NCI-H524 (cell line): ENCODE measurements around the gene SPAG9.

ENCODE experiments used
- DNase-seq, 2 experiments: peaks; one replicate each; lab custom pipeline; 2025; lab: John Stamatoyannopoulos, UW

Gene SPAG9

DNA sequence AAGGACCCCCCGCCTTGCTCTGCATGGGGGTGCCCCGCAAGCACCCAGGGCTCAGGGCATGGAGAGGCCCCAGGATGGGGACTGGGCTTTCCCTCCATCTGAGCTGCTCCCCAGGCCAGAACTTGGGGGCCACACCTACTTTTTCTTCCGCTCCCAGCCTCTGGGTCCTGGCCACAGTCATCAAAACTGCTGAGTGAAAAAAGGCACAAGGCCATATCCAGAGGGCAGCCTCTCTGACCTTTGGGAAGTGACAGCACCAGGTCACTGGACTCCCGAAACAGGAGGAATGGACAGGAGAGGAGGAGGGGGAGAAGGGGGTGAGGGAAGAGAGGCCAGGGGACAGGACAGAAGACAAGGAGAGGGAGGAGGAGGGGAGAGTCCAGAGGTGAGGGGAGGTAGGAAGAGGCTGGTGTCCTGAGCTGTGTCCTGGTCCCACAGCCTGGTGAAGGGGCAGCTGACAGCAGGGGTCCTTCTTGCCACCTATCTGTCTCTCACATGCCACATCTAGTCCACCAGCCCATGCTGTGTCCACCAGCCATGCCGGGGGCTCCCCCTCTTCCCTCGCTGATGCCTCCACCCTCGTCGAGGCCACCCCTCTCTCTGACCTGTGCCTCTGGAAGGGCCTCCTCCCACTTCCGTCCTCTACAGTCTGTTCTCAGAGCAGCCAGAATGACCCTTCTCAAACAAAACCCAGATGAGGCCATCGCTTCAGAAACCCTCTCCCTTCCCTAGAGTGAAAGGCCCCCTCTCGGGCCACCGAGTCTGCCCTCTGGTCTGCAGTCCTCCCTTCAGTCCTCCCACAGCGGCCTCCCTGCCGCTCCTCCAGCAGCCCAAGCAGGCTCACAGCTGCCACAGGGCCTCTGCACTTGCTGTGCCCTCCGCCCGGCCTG lies 180.6 kb downstream of the SPAG9 start:
- no peak for DNase-seq

DNA sequence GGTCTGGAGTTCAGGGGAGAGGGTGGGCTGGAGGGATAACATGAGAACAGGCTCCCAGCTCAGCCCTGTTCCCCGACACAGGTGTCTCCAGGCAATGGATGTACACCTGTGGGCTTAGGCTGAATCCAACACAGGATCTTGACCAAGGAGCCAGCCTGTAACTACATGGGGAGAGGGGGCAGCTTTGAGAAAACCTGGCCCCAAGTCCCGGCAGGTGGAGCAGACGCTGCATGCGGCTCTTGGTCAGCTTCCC lies 181.2 kb downstream of the SPAG9 start:
- no peak for DNase-seq

DNA sequence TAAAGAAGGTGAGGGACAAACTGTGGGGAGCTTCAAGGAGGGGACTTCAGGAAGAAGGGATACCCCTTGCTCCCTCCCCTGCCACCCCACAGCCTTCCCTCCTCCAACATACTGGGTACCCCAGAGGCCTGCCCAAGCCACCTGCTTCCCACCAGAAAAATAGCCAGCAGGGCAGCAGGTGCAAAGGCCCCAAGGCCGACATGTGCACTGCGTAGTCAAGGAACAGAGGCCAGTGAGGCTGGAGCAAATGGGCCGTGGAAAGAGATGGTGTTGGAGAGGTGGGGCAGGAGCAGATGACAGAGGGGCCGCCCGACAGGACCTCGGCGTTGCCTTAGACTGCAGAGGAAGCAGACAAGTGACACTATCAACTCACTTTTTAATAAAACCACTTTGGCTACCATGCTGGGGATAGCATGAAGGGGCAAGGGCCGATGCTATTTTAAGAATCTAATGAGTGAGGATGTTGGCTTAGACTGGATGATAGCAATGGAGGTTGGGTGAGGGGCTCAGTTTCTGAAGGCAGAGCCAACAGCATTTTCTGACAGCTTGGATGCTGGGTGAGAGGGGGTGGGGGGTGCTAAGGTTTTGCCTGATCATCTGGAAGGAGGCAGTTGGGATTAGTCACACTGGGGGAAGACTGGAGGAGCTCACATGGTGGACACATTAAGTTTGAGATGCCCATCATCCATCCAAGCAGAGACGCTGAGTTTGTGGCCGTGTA lies 181.7 kb downstream of the SPAG9 start:
- DNase-seq = peak in 1 of 2 experiments; percentile 48

DNA sequence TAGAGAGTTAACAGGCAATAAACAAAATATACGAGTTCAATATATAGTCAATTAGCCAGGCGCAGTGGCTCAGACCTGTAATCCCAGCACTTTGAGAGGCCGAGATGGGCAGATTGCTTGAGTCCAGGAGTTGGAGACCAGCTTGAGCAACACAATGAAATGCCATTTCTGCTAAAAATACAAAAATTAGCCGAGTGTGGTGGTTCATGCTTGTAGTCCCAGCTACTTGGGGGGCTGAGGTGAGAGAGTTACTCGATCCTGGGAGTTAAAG lies 184.7 kb downstream of the SPAG9 start:
- DNase-seq = peak; percentile 32 to 35

DNA sequence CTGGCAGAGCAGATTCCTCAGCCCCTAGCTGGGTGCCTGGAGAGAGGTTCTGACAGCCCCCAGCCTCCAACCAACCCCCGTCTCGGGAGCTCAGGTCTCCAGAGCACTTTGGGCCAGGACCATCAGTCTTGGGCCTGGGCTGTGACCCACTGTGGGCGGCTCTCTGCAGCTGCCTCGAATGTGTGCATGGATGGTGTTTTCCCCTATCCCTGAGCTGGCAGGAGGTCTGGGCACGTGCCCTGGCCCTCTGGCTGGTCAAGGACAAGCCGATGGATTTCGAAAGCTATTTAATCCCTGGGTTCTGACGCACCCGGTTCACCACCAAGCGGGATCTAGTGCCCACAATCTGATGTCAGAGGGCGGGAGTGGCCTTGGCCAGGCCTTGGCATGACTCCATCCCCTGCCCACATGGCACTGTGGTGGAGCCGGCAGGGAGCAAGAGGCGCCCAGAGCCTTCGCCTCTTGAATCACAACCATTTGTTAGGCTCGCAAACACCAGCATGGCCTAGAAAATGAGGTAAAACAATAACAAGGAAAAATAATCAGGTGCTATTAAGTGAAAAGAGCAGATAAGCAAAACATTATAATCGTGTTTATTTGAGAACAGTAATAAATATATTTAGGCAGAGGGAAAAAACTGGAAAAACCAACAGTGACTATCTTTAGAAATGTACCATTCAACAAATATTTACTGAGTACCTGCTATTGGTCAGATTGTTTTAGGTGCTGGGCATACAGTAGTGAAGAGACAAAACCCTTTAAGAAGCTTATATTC lies 185.3 kb downstream of the SPAG9 start:
- DNase-seq = peak; percentile 87 to 95

DNA sequence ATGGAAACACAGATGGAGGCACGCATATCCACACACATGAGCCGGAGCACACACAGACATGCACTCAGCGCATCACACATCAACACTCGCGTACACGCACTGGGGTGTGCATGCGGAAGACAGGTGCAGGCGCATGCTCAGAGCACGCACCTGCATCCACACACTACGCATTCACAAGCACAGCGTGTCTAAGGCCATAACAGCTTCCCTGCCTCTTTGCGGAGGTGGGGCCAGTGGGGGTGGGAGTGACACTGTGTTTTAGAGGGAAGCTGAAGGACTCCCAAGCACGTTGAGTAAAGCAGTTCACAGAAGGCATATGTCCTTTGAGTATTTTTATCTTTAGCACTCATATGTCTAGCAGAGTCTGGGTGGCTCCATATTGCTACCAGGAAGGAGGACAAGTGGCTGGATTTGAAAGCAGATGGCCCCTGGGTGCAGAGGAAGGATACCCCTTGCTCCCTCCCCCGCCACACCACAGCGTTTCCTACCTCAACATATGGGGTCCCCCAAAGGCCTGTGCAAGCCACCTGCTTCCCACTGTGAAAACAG lies 185.9 kb downstream of the SPAG9 start:
- peak; percentile 100 for DNase-seq

DNA sequence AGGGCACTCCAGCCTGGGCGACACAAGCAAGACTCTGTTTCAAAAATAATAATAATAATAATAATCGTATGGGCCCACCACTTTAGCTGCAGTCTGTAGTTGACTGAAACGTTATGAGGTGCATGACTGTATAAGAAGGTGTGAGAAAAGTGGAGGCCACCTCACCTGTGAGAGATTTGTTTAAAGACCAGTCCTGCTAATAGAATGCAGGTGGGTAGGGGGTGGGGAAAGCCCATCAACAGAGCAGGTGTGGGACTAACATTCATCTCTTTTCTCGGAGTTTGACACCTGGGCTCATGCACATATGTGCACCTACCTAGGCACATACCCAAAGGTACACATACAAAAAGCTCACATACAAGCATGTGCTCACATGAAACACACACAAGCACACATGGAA lies 186.5 kb downstream of the SPAG9 start:
- DNase-seq = no peak

DNA sequence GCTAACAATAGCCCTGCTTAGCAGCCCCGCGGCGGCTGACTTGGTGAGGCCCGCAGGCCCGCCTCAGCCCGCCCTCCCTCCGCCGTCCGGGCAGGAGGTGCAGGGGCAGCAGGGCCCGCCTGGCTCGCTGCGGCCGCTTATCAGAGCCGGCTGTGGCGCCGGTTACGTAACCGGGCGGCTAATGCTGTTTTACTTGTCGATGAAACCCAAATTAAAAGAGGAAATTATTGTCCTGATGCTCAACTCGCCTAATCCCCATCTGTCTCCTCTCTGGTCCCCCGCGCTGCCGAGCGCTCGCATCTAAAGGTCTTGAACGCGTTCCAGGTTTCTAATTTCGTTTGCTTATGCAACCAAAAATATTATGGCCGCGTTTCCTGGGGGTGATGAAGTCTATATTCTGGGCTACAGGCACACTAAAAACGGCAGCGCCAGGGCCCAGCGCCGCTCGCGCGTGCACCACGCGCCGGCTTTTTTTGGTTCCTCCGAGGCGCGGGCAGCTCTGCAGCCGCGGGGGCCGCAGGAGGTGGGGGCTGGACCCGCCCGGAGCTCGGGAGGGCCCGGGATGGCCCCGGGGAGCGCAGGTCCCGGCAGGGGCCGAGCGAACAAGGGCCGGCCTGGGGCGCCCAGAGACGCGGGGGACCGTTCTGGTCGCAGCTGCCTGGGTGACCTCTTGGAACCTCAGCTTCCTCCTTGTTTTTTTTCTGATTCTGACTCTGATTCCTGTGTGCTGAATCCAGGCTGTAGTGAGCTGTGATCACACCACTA lies 189.3 kb downstream of the SPAG9 start:
- peak; percentile 96 to 99 for DNase-seq

DNA sequence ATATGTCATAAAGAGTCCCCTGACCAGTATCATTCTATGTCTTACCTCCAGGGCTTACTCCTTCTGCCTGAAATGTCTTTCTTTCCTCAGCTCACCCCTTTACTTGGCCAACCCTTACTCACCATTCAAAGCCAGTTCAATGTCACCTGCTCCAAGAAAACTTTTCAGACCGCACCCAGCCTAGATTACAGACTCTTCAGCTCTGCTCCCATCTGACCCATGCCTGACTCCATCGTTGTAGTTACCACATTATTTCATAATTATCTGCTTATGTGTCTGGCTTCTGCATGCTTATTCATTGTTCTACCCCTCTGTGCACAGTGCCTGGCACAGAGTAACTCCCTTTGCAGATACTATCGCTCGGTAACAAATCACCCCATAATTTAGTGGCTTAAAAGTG lies 192.0 kb downstream of the SPAG9 start:
- DNase-seq = no peak

DNA sequence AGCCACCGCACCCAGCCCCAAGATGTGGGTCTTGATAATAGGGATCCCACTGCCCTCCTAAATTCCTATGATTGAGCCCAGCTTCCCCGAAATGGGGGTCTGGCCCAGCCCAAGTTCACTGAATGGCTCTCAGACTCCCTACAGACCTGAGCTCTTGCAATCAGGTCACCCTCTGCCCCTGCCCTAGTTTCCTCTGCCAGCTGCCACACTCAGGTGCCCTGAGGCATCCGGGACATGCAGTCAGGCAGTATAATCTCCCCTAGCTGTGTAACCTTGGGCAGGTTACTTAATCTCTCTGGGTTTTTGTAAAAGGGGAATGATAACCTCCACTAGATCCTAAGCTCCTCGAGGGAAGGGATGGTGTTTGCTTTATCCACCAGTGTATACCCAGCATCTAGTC lies 193.4 kb downstream of the SPAG9 start:
- no peak for DNase-seq

DNA sequence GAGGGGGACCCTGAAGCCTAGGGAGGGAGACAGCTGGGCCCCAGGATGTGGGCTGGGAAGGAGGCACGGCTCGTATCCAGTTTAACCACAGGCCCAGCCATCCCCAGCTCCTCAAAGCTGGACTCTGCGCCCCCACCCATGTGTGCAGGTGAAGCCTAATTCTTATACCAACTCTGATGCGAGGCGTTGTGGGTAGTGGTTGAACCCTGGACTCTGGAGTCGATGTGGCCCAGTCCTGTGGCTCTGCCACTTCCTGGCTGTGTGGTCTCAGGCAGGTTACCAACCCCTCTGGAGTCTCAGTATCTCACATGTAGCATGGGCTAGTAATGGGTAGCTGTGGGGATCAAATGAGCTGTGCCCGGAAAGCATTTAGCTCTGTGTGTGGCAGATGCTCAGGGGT lies 194.1 kb downstream of the SPAG9 start:
- no peak for DNase-seq

DNA sequence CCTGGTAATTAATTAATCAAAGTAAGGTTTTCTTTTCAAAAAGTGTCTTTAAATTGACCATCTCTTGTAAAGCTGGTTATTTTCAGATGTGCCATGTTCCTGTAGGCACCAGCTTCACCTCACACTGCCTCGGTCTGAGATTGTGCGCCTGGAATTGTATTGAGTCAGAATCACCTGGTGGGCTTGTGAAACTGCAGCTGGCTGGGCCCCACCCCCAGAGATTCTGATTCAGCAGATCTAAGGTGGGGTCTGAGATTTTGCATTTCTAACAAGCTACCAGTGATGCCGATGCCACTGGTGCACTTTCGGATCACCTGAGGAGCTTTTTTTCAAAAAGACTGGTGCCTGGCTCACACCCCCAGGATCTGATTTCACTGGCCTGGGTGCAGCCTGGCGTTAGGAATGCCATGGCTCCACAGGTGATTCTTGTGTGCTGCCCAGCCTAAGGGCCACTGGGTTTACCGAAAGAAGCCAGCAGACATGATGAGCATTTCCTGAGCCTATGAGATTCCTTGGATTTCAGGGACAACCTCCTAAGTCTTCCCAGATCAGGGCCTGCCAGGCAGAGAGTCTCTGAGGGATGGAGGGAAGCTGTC lies 195.3 kb downstream of the SPAG9 start:
- no peak for DNase-seq

DNA sequence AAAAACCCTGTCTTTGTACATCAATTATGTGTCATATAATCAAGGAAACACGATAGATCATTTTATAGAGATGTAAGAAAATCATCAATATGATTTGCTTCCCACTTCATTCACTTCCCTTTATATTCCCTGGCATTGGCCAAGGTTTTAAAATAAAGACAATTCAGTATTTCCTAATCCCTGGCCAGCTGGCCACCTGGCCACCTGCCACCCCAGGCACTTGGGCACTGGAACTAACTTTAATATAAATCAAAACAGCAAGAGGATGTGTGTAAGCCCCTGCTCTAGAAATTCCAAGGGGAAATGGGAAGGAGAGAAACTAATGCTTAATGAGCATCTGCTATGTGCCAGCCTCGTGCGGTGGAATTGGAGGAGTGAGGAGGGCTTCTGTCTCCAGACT lies 195.9 kb downstream of the SPAG9 start:
- peak; percentile 69 to 79 for DNase-seq

DNA sequence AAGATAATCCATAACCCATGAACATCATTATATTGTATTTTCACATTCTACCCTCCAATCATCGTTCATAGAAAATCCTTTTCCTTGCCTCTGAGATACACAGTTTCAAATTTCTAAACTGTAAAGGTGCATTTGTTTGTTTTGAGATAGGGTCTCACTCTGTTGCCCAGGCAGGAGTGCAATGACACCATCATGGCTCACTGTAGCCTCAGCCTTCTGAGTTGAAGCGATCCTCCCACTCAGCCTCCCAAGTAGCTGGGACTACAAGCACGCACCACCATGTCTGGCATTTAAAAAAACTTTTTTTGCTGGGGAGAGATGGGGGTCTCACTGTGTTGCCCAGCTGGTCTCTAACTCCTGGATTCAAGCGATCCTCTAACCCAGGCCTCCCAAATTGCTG lies 196.4 kb downstream of the SPAG9 start:
- no peak for DNase-seq

DNA sequence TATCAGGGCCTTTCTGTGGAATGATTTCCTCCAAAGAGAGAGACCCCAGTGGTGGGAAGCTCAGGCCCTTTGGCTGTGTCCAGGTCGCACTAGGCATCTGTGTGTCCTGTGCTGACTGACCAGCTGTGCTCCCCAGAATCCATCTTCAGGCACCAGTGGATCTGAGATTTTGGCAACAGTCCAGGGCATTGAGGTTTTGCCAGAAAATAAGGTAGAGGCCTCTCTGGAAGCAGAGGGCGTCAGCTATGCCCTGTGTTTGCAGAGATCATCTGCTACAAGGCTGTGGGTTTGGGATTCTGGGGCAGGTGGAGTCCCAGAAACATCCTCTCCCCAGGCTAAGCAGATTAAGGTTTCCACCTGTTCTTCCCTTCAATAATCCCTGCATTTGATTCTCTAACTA lies 197.1 kb downstream of the SPAG9 start:
- DNase-seq = peak; percentile 71 to 92

DNA sequence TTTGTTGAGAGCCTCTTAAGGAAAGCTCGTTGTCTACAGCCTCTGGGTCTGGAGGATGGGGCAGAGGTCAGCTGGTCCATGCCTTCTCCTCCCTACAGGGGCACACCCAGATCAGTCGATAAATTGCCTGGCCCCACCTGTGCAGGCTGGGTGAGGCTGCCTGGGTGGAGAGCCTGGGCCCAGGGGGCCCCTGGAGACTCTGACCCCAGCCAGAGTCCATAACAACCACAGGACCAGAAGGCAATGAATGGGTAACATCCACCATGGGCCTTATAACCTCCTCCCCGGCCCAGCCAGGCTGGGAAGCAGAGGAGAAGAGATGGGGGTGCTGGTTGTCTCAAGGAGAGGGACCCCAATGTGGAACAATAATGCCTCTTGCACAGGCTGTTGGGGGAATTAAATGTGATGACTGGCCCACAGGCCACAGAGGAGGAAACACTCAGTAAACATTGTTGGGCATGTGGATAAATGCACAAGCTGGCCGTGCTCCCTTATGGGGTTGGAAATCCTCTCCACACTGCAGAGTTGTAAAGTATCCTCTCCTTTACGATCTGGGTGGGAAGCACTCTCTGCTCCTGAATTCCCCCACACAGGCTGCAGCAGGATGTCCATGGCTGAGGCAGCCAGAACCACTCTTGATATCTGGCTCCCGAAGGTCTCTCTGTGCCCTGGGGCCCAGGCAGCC lies 197.8 kb downstream of the SPAG9 start:
- DNase-seq = no peak

DNA sequence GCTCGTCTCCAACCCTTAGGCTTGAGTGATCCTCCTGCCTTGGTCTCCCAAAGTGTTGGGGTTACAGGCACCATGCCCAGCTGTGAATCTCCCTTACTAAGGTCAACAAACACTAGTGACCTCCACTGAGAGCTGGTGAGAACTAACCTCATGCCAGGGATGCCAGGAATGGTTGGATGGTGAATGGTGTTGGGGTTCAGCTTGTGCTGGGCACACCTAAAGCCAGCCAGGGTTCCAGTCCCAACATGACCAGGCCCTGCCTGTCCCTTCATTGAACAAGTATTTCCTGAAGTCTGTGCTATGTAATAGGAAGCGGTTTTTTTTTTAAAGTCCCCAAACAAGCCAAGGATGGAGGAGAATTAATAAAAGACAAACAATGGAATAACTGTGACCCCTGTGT lies 198.6 kb downstream of the SPAG9 start:
- DNase-seq = no peak

DNA sequence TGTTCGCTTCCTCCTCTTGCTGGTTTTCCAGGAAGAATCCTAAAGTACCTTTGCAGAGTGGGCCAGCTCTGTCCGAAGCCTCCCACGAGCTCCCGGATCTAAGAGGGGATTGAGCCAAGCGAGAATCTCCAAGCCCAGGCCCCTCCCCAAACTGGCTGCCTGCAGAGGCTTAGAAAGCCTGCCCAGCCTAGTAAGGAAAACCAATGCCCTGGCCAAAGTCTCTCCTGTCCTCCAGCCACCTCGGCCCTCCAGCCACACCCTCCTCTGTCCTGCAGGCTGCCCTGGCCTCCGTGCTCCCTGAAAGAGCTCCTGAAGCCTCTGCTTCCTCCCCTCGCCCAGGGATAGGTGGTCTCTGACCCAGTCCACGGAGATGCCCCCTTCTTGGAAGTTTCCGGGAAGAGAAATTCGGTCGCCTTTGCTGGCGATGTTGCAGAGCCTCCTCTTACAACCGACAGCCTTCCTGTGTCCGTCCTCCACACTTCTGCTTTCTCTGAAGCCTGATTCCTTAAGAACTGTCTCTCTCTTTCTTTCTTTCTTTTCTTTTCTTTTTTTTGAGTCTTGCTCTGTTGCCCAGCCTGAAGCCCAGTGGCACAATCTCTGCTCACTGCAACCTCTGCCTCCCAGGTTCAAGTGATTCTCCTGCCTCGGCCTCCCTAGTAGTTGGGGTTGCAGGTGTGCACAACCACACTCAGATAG lies 199.6 kb downstream of the SPAG9 start:
- DNase-seq = no peak

DNA sequence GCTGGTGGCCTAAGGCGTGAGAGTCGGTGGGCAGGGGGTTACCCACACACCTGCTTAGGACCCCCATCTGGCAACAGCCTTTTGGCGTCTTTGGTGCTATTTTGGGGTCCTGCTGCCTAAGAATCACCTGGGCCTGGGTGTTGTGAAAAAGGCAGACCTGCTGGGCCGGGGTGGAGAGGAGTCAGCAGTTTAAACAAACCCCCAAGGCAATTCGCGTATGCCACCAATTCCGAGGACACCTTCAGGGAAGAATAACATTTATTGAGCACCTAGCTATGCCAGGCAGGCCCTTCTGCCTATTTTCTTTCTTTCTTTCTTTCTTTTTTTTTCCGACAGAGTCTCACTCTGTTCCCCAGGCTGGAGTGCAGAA lies 200.6 kb downstream of the SPAG9 start:
- DNase-seq = no peak

DNA sequence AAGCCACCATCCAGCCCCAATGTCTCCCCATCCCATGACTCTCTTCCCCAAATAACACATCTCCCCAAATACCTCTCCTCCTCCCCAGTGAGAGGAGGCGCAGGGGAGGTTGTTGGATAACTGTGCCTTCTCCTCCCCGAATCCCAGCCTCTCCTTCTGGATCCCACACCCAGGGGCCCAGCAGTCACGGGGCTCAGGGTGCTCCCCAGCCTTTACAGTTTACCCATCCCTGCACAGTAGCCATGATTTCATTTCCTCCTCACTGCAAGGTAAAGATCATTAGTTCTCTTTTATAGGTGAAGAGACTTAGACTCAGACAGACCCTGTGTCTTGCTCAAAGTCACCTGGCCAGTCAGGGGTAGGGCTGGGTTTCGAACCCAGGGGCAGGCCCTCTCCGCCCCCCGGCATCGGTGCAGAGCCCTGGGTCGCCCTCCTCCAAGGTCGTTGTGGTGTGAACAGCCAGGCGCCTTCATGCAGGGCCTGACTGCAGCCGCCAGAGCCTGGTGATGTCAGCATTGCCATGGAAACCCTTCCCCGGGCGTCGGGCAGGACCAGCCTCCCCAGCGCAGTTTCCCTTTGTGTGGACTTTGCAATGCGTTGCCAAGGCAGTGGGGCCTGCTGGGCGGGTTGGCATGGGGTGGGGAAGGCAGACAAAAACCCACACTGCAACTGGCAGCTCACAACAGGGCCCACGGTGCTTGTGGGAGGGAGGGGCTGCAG lies 201.2 kb downstream of the SPAG9 start:
- DNase-seq = peak; percentile 53 to 76
